ENCODE data around the gene NREP.

The NREP gene

DNA sequence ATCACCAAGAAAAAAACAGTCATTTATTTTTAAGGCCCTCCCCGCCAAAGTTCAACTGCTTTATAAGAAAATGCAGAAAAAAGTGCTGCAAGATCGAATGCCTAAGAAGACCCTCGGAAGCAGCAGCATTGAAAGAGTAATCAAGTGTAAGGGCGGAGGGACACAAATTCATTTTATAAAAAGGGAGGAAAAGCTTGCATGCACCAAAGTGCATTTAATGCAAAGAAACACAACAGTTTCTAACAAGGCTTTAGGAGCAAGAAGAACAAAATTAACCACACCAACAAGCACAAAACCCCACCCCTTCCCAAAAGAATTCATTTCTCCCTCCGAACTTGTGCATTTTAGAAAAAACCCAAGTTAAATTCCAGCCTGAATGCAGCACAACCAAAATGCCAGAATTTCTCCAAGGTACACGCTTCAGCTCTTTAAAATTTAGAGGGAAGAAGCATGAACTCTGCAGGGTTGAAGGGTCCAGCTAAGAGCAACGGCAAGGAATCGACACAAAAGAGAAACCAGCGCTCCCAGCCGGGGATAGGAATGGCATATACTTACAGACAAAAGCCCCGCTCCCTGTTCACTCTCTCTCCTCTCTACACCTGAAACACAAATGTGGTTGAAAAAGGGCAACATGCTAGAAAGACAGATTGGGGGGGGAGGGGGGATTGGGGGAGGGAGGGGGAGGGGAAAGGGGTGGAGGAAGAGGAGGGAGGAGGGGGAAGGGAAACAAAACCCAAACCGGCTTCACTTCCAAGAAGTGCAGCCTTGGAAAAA lies at the start of gene NREP:
Gene NREP, minus strand, starts transcription at position 614 of the 774 bp plus-strand sequence. CDS start 1,422 bp downstream, outside the sequence.
- FAIRE-seq (peak; percentile 61), DNase-seq (ENCODE audit: insufficient read length, low spot score) (no peak)

DNA sequence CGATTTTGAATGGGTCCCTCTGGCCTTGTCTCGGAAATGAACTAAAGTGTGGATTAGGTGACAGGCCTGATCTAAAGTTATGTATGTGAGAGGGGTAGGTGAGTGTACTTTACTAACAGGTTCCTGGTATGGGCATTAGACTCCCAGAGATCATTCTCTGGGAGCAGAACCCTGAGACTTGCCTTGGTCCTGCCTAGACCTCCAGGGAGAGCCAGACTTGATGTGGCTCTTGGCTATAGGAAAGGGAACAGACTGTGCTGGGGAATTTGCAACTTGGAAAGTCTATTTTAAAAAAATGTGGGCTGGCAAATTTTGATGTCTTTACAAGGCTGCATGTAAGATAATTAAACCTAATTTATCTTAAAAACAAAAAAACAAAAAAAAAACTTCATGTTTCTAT lies 49.8 kb upstream of the NREP start:
- DNase-seq (ENCODE audit: insufficient read length, low spot score) = no peak
- no peak for FAIRE-seq

GRCh38 chr5:111806156-111806555 lies 49.2 kb upstream of the NREP start:
- no peak for DNase-seq (ENCODE audit: insufficient read length, low spot score)
- no peak for FAIRE-seq

DNA sequence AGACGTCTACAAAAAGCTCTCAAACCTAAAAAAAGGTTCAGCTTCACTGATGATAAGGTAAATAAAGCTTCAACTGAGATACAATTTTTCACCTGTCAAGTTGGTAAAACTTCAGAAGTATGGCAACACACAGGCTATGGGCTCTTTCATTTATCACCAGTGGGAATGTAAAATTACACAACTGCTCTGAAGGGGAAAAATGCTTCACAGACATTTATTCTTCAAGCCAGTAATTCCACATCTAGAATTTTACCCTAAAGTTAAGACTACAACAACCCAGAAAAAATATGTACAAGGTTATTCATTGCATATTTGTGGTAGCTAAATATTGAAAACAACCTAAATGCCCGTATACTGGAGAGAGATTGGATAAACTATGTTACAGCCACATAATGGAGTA lies 48.1 kb upstream of the NREP start:
- FAIRE-seq (no peak), DNase-seq (ENCODE audit: insufficient read length, low spot score) (no peak)

GRCh38 chr5:111800351-111800750 lies 43.4 kb upstream of the NREP start:
- no peak for FAIRE-seq

DNA sequence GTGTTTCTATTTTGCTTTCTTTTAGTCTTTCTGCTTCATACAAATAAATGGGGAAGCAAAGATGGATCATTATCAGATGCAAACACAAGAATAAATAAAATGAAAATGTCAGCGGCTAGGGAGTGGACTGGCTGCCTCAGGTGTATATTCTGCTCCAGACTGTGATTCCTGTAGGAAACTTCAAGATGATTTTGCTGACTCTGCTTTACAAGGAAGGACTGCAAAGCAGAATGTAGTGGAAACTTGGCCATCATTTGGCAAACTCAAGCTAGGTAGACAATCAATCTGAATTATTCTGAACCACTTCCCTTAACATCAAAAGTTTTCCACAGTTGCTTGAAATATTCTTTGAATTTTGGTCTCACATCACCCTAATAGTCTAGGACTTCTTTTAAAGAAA lies 38.1 kb upstream of the NREP start:
- DNase-seq (ENCODE audit: insufficient read length, low spot score) (no peak), FAIRE-seq (no peak)

More at GRCh38 chr5:111800351-111800750, 43.4 kb upstream of the NREP start:
- DNase-seq (ENCODE audit: insufficient read length, low spot score) = no peak

GRCh38 chr5:111792471-111793058 lies 35.6 kb upstream of the NREP start:
- FAIRE-seq (no peak), DNase-seq (ENCODE audit: insufficient read length, low spot score) (no peak)

- DNase-seq (ENCODE audit: insufficient read length, low spot score) (no peak), FAIRE-seq (no peak)
These were observed 33.3 kb upstream of the NREP start for GRCh38 chr5:111790295-111790694.

DNA sequence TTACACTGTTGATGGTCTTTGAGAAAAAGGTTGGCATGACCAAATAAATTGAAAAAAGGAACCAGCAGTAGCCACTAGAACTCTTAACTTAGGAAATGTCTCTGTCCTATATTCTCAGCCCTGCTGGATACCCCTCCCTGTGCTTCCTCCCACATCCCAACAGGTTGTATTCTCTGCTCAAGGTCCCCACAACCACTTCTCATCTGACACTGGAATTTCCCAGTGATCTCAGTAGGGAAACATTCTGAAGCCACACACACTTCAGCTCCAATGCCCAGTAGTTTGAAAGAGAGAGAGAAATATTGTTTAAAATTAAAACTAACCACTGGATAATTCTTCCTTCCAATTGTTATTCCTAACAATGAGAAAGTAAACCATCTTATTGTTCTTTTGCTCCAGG lies 30.0 kb upstream of the NREP start:
- no peak for FAIRE-seq
- DNase-seq (ENCODE audit: insufficient read length, low spot score) = no peak

DNA sequence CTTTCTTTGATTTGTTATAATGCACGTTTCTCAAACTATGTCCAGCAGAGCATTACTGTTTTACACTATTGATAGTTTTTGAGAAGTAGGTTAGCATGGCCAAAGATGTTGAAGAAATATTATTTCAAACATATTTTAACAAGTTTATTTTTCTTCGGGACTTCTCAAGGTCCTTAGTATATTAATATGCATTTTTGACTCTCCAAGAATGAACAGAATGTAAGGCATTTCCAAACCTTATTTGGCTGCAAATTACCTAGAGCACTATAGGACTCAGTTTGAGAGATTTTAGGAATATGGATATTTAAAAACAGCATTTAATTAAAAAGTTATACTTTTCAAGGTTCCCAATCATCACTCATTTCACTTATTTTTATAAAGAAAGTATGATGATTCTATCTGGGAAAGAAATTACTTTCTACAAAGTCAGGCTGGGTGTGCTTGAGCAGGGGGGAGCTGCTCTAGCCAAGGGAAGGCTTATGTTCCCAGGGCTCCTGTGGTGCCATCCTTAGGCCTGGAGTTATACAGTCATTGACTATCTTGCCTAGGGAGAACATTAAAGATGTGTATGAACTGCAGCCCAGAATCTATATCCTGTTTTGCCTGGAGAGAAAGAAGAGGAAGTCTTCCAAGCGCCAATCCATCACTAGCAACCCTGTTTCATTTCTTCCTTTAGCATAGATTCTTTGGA lies 27.6 kb upstream of the NREP start:
- DNase-seq (ENCODE audit: insufficient read length, low spot score) (no peak), FAIRE-seq (no peak)

DNA sequence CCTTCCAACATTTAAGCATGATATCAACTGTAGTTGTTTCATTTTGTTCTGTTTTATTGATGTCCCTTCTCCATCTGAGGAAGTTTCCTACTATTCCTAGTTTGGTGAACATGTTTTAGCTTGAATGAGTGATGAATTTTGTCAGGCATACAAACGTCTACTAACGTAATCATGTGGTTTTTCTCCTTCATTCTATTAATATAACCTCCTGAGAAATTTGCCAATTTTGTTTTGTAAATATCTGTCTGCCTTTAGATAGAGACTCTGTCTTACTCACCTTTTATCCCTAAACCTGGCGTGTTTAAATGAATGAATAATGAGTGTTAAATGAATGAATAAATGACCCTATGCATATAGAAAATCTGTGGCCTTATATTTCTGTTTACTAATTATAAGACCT lies 26.5 kb upstream of the NREP start:
- FAIRE-seq = no peak
- no peak for DNase-seq (ENCODE audit: insufficient read length, low spot score)

DNA sequence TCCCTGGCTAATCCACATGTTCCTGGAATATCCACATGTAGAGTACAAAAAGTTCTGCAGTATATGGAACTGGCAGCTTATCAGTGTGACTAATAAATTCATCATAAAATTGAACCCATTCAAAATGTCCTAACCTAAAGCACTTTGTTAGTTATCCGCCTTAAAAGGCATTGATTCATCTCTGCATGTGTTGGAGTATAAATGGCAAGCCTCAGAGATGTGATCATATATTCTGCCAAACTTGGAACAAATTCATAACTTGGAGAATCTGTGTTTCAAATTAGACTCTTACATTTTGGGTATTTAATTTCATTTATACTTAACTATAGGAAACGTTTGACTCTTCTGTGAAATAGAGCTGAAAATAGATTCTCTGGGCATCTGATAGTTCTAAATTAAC lies 25.2 kb upstream of the NREP start:
- no peak for FAIRE-seq
- no peak for DNase-seq (ENCODE audit: insufficient read length, low spot score)

DNA sequence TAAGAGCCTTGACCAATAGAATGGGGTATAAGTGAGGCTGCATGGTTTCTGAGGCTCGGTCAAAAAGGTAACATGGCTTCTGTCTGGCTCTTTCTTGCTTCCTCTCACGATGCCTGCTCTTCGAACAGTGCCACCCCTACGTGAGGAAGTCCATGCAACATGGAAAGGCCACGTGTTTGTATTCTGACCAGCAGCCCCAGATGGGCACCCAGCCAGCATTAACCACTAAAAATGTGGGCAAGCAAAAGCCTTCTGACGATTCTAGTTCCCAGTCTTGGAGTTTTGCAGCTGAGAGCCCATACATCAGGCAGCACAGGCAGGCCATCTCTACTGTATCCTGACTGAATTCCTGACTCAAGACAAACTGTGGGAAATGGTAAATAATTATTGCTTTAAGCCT lies 24.2 kb upstream of the NREP start:
- FAIRE-seq = no peak
- DNase-seq (ENCODE audit: insufficient read length, low spot score) = no peak

- no peak for DNase-seq (ENCODE audit: insufficient read length, low spot score)
- FAIRE-seq = peak; percentile 11
These were observed 22.9 kb upstream of the NREP start for GRCh38 chr5:111779922-111780292.

DNA sequence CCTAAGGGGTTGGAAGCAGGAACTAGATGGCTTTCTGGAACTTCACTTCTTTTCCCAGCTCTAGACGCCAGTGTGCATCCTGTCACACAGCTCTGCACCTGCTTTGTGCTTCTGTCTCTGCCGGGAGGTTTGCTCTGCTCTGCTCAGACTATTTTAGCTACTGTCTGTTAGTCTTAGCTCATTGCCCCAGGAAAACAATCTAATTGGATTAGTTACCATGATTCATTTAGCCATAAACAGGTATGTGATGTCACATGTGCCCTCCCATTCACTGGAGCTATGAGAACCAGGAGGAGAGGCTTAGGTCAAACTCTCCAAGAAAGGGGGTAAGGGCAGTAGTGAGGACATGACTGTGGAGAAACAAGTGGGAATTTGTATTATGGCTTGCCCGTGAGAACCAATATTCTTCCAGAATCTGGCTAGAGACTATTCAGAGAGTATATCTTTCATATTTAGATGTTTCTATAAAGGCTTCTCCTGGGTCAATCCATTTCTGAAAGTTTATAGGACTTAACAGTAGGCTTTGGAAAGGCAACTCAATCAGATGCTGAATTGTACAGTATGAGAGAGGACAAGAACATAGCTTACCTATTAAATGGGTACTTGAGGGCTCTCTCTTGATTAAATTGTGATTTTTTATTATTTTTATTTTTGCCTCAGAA lies 22.4 kb upstream of the NREP start:
- DNase-seq (ENCODE audit: insufficient read length, low spot score) (no peak), FAIRE-seq (no peak)

DNA sequence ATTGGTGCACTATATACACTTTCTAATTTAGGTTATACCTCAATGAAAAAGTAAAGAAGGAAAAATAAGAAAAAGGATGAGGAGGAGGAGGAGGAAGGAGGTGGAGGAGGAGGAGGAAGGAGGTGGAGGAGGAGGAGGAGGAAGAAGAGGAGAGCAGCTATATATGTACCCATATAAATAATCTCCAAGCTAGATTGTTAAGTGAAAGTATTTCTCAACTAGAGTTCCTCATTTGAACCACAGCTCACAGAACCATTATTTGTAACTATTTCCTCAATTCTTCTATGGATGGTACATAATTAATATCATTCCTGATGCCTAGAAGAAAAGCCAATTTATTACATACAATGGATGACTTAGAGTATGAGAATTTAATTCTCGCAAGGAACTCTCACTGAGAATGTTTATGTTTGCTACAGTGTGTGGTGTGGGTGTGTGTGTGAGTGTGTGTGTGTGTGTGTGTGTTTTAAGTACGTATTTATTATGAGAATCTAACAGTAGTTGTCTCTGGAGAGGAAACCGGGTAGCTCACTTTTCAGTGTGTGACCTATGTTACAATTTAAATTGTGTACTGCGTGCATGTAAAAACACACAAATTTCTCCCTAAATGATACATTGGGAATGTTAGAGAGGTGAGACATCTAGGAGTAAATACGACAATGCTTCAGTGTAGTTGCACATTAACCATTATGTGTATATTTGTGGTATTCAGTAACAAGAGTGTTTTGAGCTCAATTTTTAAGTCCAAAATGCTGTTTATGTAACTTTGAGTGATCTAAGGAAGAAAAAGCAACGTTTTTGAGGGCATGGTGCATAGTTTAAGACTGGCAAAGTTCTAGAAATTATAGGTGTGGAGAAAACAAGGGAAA lies 20.2 kb upstream of the NREP start:
- DNase-seq (ENCODE audit: insufficient read length, low spot score) = no peak

DNA sequence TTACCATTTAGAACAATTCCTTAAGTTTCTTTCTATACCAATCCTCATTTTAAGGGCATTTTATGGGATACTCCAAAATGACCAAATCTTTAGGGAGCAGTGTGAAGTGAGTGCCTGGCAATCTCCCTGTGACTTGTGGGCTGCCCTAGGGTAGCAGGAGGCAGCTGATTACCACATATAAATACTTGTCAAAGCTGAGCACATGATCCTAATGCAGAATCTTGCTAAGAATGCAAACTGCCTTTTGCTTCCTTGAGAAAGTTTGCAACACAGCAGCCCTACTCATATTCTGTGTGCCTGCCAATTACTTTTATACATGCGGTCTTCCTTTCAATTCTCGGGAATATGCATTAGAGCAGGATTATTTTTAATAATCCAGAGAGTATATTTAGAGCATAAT lies 18.2 kb upstream of the NREP start:
- no peak for FAIRE-seq
- DNase-seq (ENCODE audit: insufficient read length, low spot score) = no peak

More for the DNA sequence above, 20.2 kb upstream of the NREP start:
- no peak for FAIRE-seq

DNA sequence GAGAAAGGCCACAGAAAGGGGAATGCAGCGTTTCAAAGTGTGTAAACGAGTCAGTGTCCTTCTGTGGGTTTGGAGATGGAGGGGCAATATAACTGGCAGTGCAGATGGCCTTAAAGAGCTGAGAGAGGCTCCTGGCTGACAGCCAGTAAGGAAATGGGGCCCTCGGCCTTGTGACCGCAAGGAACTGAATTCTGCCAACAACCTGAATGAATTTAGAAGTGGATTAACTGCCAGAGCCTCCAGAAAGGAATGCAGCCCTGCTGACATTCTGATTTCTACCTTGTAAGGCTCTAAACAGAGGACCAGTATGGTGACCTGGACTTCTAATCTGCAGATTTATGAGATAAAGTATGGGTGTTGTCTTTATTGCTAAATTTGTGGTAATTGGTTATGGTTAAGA lies 17.5 kb upstream of the NREP start:
- FAIRE-seq (peak; percentile 85), DNase-seq (ENCODE audit: insufficient read length, low spot score) (no peak)

GRCh38 chr5:111772456-111773122 lies 15.6 kb upstream of the NREP start:
- FAIRE-seq (no peak), DNase-seq (ENCODE audit: insufficient read length, low spot score) (no peak)

DNA sequence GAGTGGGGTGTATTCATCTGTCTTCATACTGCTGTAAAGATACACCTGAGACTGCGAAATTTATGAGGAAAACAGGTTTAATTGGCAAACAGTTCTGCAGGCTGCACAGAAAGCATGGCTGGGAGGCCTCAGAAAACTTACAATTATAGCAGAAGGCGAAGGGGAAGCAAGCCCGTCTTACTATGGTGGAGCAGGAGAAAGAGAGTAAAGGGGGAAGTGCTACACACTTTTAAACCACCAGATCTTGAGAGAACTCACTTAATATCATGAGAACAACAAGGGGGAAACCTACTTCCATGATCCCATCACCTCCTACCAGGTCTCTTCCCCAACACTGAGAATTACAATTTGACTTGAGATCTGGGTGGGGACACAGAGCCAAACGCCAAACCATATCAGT lies 12.5 kb upstream of the NREP start:
- FAIRE-seq = peak; percentile 62
- DNase-seq (ENCODE audit: insufficient read length, low spot score) = no peak

Data from GM19239 (cell line).